Hypothalamus (tissue), 51 donors: Measurements from ENCODE around the gene PCDHGB5.
"Not testable (repeated sequence)": the region's sequence is repeated elsewhere in the genome, so short reads cannot be mapped to it uniquely, and the experiment has no call there.

Experiments
- DNase-seq, 51 donors: peaks; one replicate each; lab custom pipeline; 2025; lab: John Stamatoyannopoulos, UW

PCDHGB5 gene

GRCh38 chr5:141409598-141410306 is 12.0 kb downstream of the PCDHGB5 start:
- DNase-seq: no peak

GRCh38 chr5:141411575-141411974 is 13.8 kb downstream of the PCDHGB5 start:
- DNase-seq: no peak

- peak in 3 of 51 donors; percentile 9 to 20 (median 10) for DNase-seq
Observed at GRCh38 chr5:141412854-141413539, 15.2 kb downstream of the PCDHGB5 start, which contains the start of gene PCDHGA10. TSS of gene PCDHGA10 (plus strand) at chr5:141412987. CDS start at chr5:141413176, 189 bp downstream.

DNA sequence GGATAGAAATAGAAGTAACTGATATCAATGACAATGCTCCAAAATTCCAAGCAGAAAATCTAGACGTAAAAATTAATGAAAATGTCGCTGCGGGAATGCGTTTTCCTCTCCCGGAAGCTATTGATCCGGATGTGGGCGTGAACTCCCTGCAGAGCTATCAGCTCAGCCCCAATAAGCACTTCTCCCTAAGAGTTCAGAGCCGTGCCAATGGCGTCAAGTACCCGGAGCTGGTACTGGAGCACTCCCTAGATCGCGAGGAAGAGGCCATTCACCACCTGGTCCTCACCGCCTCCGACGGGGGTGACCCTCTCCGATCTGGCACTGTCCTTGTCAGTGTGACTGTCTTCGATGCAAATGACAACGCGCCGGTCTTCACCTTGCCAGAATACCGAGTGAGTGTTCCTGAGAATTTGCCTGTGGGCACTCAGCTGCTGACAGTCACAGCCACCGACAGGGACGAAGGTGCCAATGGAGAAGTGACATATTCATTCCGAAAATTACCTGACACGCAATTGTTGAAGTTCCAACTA is 15.9 kb downstream of the PCDHGB5 start:
- DNase-seq: no peak

GRCh38 chr5:141414548-141415274 is 17.0 kb downstream of the PCDHGB5 start:
- not testable (repeated sequence) for DNase-seq

DNA sequence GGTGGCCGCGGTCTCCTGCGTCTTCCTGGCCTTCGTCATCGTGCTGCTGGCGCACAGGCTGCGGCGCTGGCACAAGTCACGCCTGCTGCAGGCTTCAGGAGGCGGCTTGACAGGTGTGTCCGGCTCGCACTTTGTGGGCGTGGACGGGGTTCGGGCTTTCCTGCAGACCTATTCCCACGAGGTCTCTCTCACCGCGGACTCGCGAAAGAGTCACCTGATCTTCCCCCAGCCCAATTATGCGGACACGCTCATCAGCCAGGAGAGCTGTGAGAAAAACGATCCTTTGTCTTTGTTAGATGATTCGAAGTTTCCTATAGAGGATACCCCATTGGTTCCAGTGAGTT is 17.5 kb downstream of the PCDHGB5 start:
- not testable (repeated sequence) for DNase-seq

DNA sequence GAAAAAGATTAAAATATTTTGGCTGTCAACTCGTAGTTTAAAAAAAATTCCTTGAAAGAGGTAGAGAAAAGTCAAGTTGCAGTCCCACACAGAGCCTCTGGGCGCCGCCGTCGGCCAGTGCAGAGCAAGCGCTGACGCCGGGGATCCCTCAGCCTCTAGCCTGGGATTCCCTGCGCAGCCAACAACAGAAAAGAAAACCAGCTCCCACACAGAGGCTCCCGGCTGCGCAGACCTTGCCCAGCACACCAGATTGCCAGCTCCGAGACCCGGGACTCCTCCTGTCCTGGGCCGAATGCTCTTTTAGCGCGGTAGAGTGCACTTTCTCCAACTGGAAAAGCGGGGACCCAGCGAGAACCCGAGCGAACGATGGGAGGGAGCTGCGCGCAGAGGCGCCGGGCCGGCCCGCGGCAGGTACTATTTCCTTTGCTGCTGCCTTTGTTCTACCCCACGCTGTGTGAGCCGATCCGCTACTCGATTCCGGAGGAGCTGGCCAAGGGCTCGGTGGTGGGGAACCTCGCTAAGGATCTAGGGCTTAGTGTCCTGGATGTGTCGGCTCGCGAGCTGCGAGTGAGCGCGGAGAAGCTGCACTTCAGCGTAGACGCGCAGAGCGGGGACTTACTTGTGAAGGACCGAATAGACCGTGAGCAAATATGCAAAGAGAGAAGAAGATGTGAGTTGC is 19.9 kb downstream of the PCDHGB5 start, which contains the start of gene PCDHGB7:
Gene PCDHGB7 (plus strand): TSS at position 184 of the 679 bp plus-strand sequence. CDS start 183 bp downstream, at position 367.
- DNase-seq: peak in 16 of 51 donors; percentile 4 to 59 (median 27)

DNA sequence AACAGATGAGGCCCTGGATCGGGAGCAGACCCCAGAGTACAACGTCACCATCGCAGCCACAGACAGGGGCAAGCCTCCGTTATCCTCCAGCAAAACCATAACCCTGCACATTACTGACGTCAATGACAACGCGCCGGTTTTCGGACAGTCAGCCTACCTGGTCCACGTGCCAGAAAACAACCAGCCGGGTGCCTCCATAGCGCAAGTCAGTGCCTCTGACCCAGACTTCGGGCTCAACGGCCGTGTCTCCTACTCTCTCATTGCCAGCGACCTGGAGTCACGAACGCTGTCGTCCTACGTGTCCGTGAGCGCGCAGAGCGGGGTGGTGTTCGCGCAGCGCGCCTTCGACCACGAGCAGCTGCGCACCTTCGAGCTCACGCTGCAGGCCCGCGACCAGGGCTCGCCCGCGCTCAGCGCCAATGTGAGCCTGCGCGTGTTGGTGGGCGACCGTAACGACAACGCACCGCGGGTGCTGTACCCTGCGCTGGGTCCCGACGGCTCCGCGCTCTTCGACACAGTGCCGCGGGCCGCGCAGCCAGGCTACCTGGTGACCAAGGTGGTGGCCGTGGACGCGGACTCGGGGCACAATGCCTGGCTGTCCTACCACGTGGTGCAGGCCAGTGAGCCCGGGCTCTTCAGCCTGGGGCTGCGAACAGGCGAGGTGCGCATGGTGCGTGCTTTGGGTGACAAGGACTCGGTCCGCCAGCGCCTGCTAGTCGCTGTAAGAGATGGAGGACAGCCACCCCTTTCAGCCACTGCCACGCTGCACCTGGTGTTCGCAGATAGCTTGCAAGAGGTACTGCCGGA is 21.5 kb downstream of the PCDHGB5 start:
- no peak for DNase-seq

GRCh38 chr5:141420855-141421488 is 23.2 kb downstream of the PCDHGB5 start, which contains the start of gene PCDHGA11:
TSS of gene PCDHGA11 (plus strand) at chr5:141421051. CDS start at chr5:141421228, 177 bp downstream.
- no peak for DNase-seq

DNA sequence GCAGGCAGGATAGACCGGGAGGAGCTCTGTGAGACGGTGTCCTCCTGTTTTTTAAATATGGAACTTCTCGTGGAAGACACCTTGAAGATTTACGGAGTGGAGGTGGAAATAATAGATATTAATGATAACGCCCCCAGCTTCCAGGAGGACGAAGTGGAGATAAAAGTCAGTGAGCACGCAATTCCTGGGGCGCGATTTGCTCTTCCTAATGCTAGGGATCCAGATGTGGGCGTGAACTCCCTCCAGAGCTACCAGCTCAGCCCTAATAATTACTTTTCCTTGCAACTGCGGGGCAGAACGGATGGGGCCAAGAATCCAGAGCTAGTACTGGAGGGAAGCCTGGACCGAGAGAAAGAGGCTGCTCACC is 23.7 kb downstream of the PCDHGB5 start:
- DNase-seq: no peak

DNA sequence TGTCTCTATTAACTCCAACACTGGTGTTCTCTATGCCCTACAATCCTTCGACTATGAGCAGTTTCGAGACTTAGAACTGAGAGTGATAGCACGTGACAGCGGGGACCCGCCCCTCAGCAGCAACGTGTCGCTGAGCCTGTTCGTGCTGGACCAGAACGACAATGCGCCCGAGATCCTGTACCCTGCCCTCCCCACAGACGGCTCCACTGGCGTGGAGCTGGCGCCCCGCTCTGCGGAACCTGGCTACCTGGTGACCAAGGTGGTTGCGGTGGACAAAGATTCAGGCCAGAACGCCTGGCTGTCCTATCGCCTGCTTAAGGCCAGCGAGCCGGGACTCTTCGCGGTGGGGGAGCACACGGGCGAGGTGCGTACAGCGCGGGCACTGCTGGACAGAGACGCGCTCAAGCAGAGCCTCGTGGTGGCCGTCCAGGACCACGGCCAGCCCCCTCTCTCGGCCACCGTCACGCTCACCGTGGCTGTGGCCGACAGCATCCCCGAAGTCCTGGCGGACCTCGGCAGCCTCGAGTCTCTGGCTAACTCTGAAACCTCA is 25.1 kb downstream of the PCDHGB5 start:
- no peak for DNase-seq

- DNase-seq: no peak
Observed at GRCh38 chr5:141427783-141428426, 30.2 kb downstream of the PCDHGB5 start.

GRCh38 chr5:141430332-141431113 is 32.8 kb downstream of the PCDHGB5 start, which contains the start of gene PCDHGA12:
TSS of gene PCDHGA12 (plus strand) at chr5:141430507. CDS start at chr5:141430760, 253 bp downstream.
- peak in 5 of 51 donors; percentile 3 to 23 (median 10) for DNase-seq

GRCh38 chr5:141431286-141431685 is 33.5 kb downstream of the PCDHGB5 start:
- no peak for DNase-seq

DNA sequence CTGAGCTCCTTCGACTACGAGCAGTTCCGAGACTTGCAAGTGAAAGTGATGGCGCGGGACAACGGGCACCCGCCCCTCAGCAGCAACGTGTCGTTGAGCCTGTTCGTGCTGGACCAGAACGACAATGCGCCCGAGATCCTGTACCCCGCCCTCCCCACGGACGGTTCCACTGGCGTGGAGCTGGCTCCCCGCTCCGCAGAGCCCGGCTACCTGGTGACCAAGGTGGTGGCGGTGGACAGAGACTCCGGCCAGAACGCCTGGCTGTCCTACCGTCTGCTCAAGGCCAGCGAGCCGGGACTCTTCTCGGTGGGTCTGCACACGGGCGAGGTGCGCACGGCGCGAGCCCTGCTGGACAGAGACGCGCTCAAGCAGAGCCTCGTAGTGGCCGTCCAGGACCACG is 34.6 kb downstream of the PCDHGB5 start:
- not testable (repeated sequence) for DNase-seq

DNA sequence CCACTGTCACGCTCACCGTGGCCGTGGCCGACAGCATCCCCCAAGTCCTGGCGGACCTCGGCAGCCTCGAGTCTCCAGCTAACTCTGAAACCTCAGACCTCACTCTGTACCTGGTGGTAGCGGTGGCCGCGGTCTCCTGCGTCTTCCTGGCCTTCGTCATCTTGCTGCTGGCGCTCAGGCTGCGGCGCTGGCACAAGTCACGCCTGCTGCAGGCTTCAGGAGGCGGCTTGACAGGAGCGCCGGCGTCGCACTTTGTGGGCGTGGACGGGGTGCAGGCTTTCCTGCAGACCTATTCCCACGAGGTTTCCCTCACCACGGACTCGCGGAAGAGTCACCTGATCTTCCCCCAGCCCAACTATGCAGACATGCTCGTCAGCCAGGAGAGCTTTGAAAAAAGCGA is 35.0 kb downstream of the PCDHGB5 start:
- not testable (repeated sequence) for DNase-seq

GRCh38 chr5:141434006-141434405 is 36.3 kb downstream of the PCDHGB5 start:
- DNase-seq: no peak
